ENCODE data around the gene NUAK1.

Gene NUAK1

DNA sequence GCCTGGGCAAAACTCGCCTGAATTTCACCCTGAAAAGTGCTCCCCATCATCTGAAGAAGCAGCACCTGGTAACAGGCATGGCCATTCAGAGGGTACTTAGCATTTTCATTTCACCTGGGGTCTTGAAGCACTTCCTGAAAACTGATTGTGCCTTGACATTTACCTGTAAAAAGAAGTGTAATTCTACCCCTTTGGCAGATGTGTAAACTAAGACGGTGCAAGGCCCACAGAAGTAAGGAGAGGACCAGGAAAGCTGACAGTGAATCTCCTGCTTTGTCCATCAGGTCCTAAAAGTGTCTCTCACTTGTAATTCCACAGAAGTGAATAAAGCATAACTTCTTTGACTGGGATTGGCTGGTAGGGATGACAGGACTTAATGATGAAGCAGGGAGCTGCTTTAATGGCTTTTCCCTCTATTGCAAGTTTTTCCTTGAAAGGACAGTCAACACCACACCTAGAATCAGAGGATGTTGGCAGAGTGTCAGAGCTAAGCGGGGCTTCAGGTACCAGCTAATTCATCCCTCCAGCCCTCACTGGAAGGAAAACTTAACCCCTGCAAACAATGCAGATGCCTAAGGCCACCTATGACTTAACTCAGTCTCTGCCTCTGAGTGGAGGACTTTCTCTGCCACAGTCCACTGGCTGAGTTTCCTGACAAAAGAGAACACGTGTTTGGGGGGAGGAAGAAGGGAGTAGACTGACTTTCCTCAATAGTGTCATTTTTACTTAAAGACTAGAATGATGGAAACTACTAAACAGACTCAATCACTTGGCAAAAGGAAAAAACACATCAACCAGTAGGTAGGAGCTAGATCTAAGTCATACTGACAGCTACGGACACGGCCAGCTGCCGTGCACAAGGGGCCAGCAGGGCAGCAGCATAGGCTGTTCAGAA lies 74.7 kb downstream of the NUAK1 start:
- Histone ChIP-seq H4K20me1 (ENCODE audit: control insufficient read depth, insufficient read depth, low read depth, low read length) (no peaks in the 10 kb centered on the region), H3K9me3 (ENCODE audit: control insufficient read depth, insufficient read depth, low read length) (no peaks in the 10 kb centered on the region), H3F3A (ENCODE audit: control insufficient read depth, insufficient read depth) (no peaks in the 10 kb centered on the region), H3K27ac (ENCODE audit: low read depth, low read length) (no peak overlapping the region), H3K27me3 (ENCODE audit: control insufficient read depth, low read length) (no peaks in the 10 kb centered on the region), H3K4me3 (ENCODE audit: low read length) (no peak overlapping the region), H3K79me2 (ENCODE audit: control insufficient read depth, low read length) (no peaks in the 10 kb centered on the region), H3K36me3 (ENCODE audit: control insufficient read depth, low read length) (no peaks in the 10 kb centered on the region), H3K9me2 (replicated peaks; ENCODE audit: control insufficient read depth, low read length) (no peaks in the 10 kb centered on the region), H3K4me2 (ENCODE audit: low read length) (no peak overlapping the region), H3K4me1 (ENCODE audit: control insufficient read depth, low read length) (no peaks in the 10 kb centered on the region)
- no peak for TF ChIP-seq EZH2phosphoT487 (IDR thresholded peaks at IDR 0.05; ENCODE audit: borderline replicate concordance, low read length)
- TF ChIP-seq, protein P1, sequence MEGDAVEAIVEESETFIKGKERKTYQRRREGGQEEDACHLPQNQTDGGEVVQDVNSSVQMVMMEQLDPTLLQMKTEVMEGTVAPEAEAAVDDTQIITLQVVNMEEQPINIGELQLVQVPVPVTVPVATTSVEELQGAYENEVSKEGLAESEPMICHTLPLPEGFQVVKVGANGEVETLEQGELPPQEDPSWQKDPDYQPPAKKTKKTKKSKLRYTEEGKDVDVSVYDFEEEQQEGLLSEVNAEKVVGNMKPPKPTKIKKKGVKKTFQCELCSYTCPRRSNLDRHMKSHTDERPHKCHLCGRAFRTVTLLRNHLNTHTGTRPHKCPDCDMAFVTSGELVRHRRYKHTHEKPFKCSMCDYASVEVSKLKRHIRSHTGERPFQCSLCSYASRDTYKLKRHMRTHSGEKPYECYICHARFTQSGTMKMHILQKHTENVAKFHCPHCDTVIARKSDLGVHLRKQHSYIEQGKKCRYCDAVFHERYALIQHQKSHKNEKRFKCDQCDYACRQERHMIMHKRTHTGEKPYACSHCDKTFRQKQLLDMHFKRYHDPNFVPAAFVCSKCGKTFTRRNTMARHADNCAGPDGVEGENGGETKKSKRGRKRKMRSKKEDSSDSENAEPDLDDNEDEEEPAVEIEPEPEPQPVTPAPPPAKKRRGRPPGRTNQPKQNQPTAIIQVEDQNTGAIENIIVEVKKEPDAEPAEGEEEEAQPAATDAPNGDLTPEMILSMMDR (IDR thresholded peaks at IDR 0.05; ENCODE audit: low read depth, low read length, poor library complexity, severe bottlenecking): no peak

DNA sequence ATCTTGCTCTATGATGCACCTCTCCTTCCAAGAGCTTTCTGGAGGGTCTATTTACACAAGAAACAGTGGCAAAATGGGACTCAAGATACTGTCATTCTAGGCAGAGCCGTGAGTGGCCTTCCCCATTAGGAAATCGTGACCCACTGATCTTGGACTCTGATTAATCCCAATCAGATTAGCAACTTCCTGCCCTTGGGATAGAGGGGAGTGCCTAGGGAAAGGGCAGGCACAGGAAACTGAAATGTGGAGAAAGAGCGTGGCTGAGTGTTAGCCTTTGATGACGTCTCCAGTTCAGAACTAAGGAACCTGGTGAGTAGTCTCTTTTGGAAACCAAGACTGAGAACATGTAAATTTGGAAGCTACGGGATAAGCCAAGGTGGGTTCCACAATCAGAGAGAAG lies 76.1 kb downstream of the NUAK1 start:
- no peaks in the 10 kb centered on the region for H3K9me3 ChIP-seq (ENCODE audit: control insufficient read depth, insufficient read depth, low read length)
- H3K27ac ChIP-seq (ENCODE audit: low read depth, low read length): no peak overlapping the region
- H4K20me1 ChIP-seq (ENCODE audit: control insufficient read depth, insufficient read depth, low read depth, low read length): no peaks in the 10 kb centered on the region
- H3K4me1 ChIP-seq (ENCODE audit: control insufficient read depth, low read length): no peaks in the 10 kb centered on the region
- no peak for TF ChIP-seq EZH2phosphoT487 (IDR thresholded peaks at IDR 0.05; ENCODE audit: borderline replicate concordance, low read length)
- TF ChIP-seq, protein P1 (IDR thresholded peaks at IDR 0.05; ENCODE audit: low read depth, low read length, poor library complexity, severe bottlenecking): no peak
- no peaks in the 10 kb centered on the region for H3F3A ChIP-seq (ENCODE audit: control insufficient read depth, insufficient read depth)
- H3K27me3 ChIP-seq (ENCODE audit: control insufficient read depth, low read length): no peaks in the 10 kb centered on the region
- H3K36me3 ChIP-seq (ENCODE audit: control insufficient read depth, low read length): no peaks in the 10 kb centered on the region
- no peaks in the 10 kb centered on the region for H3K9me2 ChIP-seq (replicated peaks; ENCODE audit: control insufficient read depth, low read length)
- no peaks in the 10 kb centered on the region for H3K79me2 ChIP-seq (ENCODE audit: control insufficient read depth, low read length)
- H3K4me2 ChIP-seq (ENCODE audit: low read length): no peak overlapping the region
- H3K4me3 ChIP-seq (ENCODE audit: low read length): no peak overlapping the region

DNA sequence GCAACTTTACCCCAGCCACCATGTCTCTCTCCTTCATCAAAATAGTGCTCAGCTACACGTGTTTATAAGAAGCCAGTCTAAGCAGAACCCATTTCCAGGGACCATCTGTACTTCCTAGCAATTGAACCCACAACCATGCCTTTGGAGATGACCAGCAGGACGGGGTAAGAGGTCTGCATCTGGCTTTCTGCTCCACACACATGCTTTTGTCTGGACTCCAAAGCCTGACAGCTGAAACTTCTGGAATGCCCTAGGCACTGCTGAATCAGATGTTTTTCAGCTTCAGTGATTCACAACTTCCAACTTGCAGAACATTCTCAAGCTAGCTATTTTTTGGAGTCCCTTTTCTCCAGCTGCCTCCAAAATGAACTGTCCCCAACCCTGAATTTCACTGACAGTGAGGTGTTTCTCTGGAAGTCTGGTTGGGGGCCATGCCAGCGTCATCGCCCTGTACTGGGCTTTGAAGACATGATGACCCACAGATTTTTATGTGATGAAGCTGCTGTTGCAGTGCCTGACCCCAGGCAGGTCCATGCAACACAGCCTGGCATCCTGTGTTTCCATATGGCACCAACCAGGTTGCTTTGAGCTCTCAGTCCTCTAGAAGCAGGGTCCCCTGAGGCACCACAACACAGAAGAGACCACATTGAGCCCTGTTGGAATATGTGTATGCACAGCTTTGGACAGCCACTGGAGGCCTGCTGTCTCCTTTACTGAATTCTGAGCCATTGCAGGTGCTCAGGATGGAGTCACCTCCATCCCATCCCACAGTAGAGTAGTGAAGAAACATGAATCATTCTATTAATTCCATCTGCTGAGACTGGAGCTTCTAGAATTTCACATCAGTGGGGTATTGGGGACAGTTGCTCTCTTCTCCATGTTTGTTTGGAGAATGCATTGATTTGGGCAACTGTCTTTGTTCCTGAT lies 80.2 kb downstream of the NUAK1 start:
- peaks cover 7% of the 10 kb centered on the region for H3K4me1 ChIP-seq (ENCODE audit: control insufficient read depth, low read length)
- H3K79me2 ChIP-seq (ENCODE audit: control insufficient read depth, low read length): no peaks in the 10 kb centered on the region
- no peak overlapping the region for H3K4me3 ChIP-seq (ENCODE audit: low read length)
- H3K27ac ChIP-seq (ENCODE audit: low read depth, low read length): no peak overlapping the region
- no peaks in the 10 kb centered on the region for H3F3A ChIP-seq (ENCODE audit: control insufficient read depth, insufficient read depth)
- no peaks in the 10 kb centered on the region for H3K9me3 ChIP-seq (ENCODE audit: control insufficient read depth, insufficient read depth, low read length)
- H3K36me3 ChIP-seq (ENCODE audit: control insufficient read depth, low read length): no peaks in the 10 kb centered on the region
- no peak overlapping the region for H3K4me2 ChIP-seq (ENCODE audit: low read length)
- H3K27me3 ChIP-seq (ENCODE audit: control insufficient read depth, low read length): no peaks in the 10 kb centered on the region
- H4K20me1 ChIP-seq (ENCODE audit: control insufficient read depth, insufficient read depth, low read depth, low read length): no peaks in the 10 kb centered on the region
- TF ChIP-seq EZH2phosphoT487 (IDR thresholded peaks at IDR 0.05; ENCODE audit: borderline replicate concordance, low read length): no peak
- TF ChIP-seq, protein P1 (IDR thresholded peaks at IDR 0.05; ENCODE audit: low read depth, low read length, poor library complexity, severe bottlenecking): no peak
- no peaks in the 10 kb centered on the region for H3K9me2 ChIP-seq (replicated peaks; ENCODE audit: control insufficient read depth, low read length)

Data from DOHH2 (cell line).